Stimulated activated CD8-positive, alpha-beta memory T cell treated with anti-CD3 and anti-CD28 coated beads, Interleukin-7, amount 100 ng/mL, for 4 hours (primary cell): ENCODE results near the gene PRRX1.

Experiments used
- DNase-seq, 2 donors: peaks; one replicate each; pipeline ENCODE4 v3.0.0-alpha.2; 2020; ENCODE audit warnings: low read depth in 2 of 2

PRRX1 gene

GRCh38 chr1:170664828-170665612, 1.1 kb downstream of the PRRX1 start:
- no peak for DNase-seq

- no peak for DNase-seq
These were observed 1.7 kb downstream of the PRRX1 start for GRCh38 chr1:170665629-170666028.

GRCh38 chr1:170666541-170667254, 2.8 kb downstream of the PRRX1 start:
- DNase-seq, result no peak

- no peak for DNase-seq
These were observed 4.5 kb downstream of the PRRX1 start for GRCh38 chr1:170668209-170669106.

- no peak for DNase-seq
These were observed 5.1 kb downstream of the PRRX1 start for GRCh38 chr1:170669107-170669445.

GRCh38 chr1:170669586-170670530, 5.9 kb downstream of the PRRX1 start:
- no peak for DNase-seq

- no peak for DNase-seq
These were observed 7.1 kb downstream of the PRRX1 start for GRCh38 chr1:170670802-170671628.

- DNase-seq, result no peak
These were observed 7.7 kb downstream of the PRRX1 start for GRCh38 chr1:170671629-170671963.

GRCh38 chr1:170672316-170672715, 8.4 kb downstream of the PRRX1 start:
- no peak for DNase-seq

GRCh38 chr1:170674239-170674638, 10.3 kb downstream of the PRRX1 start:
- DNase-seq, result no peak

- DNase-seq, result no peak
These were observed 11.1 kb downstream of the PRRX1 start for GRCh38 chr1:170674986-170675385.

- DNase-seq, result no peak
These were observed 11.9 kb downstream of the PRRX1 start for GRCh38 chr1:170675865-170676264.

- no peak for DNase-seq
These were observed 12.7 kb downstream of the PRRX1 start for GRCh38 chr1:170676628-170677027.

GRCh38 chr1:170678027-170678600, 14.2 kb downstream of the PRRX1 start:
- no peak for DNase-seq

- no peak for DNase-seq
These were observed 16.5 kb downstream of the PRRX1 start for GRCh38 chr1:170680428-170680827.

GRCh38 chr1:170682169-170682568, 18.2 kb downstream of the PRRX1 start:
- no peak for DNase-seq

GRCh38 chr1:170682809-170683208, 18.9 kb downstream of the PRRX1 start:
- no peak for DNase-seq

GRCh38 chr1:170685166-170685565, 21.2 kb downstream of the PRRX1 start:
- no peak for DNase-seq

- DNase-seq, result no peak
These were observed 22.4 kb downstream of the PRRX1 start for GRCh38 chr1:170686291-170686690.

- DNase-seq, result no peak
These were observed 23.7 kb downstream of the PRRX1 start for GRCh38 chr1:170687621-170688020.
